ENCODE measurements around the gene SLC2A9. TPM values are rescaled to one million over a fixed set of nuclear protein-coding genes. Genes with fewer than 3 reads are reported as not detected.

SLC2A9 gene
- total RNA-seq, 1 donor from 2014 or later = 25.2 TPM

DNA sequence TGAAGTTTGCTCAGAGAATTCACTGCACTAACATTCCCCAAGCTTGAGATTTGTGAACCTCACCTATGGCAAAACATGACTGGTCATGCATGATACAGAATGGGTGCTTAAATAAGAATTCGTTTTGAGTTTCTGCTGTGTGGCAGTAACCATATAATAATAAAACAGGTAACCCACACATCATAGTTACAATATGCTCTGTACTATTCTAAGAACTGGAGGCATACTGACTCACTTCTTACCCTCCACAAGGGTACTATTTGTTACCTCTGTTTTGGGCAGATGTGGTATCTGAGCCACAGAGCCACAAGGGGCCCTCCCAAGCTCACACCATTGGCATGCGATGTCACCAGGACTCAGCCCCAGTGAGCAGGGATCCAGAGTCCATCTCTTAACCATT is 17.6 kb downstream of the SLC2A9 start:
- TF ChIP-seq, protein P1, sequence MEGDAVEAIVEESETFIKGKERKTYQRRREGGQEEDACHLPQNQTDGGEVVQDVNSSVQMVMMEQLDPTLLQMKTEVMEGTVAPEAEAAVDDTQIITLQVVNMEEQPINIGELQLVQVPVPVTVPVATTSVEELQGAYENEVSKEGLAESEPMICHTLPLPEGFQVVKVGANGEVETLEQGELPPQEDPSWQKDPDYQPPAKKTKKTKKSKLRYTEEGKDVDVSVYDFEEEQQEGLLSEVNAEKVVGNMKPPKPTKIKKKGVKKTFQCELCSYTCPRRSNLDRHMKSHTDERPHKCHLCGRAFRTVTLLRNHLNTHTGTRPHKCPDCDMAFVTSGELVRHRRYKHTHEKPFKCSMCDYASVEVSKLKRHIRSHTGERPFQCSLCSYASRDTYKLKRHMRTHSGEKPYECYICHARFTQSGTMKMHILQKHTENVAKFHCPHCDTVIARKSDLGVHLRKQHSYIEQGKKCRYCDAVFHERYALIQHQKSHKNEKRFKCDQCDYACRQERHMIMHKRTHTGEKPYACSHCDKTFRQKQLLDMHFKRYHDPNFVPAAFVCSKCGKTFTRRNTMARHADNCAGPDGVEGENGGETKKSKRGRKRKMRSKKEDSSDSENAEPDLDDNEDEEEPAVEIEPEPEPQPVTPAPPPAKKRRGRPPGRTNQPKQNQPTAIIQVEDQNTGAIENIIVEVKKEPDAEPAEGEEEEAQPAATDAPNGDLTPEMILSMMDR (IDR thresholded peaks at IDR 0.05) = no peak
- no peak overlapping the region for H3K27ac ChIP-seq
- intact Hi-C loops (cut with DNase I) = no loop called here

DNA sequence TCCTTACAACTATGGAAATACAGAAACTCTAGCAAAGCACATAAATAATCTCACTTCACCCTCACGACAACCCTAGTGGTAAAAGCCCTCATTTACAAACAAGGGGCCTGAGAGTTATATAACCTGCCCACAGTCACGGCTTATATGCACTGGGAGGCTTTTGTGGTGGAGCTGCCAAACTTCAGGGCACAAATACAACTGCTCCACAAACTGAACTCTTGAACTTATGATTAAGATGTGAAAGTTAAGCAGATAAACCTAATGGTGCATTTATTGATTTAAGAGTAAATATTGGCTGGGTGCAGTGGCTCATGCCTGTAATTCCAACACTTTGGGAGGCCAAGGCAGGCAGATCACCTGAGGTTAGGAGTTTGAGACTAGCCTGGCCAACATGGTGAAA is 19.0 kb downstream of the SLC2A9 start:
- ATAC-seq (no peak), DNase-seq (no peak)
- intact Hi-C loops (cut with DNase I) = no loop called here
- Histone ChIP-seq H3K27me3 (ENCODE audit: low read depth) (no peaks in the 10 kb centered on the region), H3K9me3 (no peaks in the 10 kb centered on the region), H3K4me1 (peaks cover 25% of the 10 kb centered on the region), H3K4me3 (no peak overlapping the region), H3K36me3 (no peaks in the 10 kb centered on the region), H3K27ac (no peak overlapping the region)
- TF ChIP-seq, protein P1 (IDR thresholded peaks at IDR 0.05) = no peak

More for the DNA sequence above, 17.6 kb downstream of the SLC2A9 start:
- DNase-seq = no peak
- Histone ChIP-seq H3K27me3 (ENCODE audit: low read depth) (no peaks in the 10 kb centered on the region), H3K9me3 (no peaks in the 10 kb centered on the region), H3K4me1 (peaks cover 35% of the 10 kb centered on the region), H3K36me3 (no peaks in the 10 kb centered on the region), H3K4me3 (no peak overlapping the region)
- no peak for ATAC-seq

DNA sequence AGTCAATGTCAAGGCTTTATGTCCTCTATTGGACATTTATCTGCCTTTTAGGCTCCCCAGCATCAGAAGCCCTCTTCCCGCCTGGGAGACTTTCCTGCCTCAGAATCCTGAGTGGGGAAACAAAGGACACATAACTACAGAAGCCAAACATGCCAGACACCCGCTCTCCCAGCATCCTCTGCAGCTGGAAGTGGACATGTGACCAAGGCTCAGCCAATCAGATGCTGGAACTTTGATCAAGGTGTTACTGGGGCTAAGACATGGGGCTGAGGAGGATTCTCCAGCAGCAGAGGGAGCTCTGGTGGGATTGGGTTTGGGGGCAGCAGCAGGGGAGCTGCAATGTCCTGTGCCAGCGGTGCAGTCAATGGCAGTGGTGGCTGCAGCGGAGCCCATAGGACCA is 19.5 kb downstream of the SLC2A9 start:
- Histone ChIP-seq H3K36me3 (no peaks in the 10 kb centered on the region), H3K27ac (no peak overlapping the region), H3K4me3 (no peak overlapping the region), H3K9me3 (no peaks in the 10 kb centered on the region), H3K27me3 (ENCODE audit: low read depth) (no peaks in the 10 kb centered on the region), H3K4me1 (peaks cover 23% of the 10 kb centered on the region)
- DNase-seq (no peak), ATAC-seq (no peak)
- TF ChIP-seq, protein P1 (IDR thresholded peaks at IDR 0.05) = no peak
- intact Hi-C loops (cut with DNase I) = no loop called here

DNA sequence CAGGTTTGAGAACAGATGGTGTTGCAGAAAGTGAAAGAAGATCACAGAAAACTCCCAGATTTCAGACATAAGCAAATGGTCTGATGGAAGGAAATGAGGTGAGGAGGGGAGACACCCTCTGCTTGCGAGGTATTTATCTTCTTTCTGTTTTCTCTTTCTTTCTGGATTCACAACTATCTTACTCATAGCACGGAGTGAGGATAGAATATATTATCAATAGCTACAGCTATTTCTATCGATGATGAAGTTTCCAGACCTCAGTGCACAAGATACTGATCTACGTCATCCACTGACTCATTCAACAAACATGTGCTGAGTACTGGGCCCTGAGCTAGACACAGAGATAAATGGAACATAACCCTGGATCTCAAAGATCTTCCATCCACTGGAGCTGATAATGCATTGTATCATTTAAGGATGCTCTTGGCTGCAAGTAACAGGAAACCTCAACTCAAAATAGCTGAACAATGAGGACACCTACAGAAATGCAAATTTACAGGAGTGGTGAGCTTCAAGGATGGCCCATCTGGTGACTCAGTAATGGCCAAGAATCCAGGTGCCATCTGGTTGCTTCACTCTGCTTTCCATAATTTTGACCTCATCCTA is 21.2 kb downstream of the SLC2A9 start:
- no peaks in the 10 kb centered on the region for H3K27me3 ChIP-seq (ENCODE audit: low read depth)
- ATAC-seq (no peak), DNase-seq (no peak)
- H3K4me3 ChIP-seq = no peak overlapping the region
- H3K27ac ChIP-seq = no peak overlapping the region
- TF ChIP-seq, protein P1 (IDR thresholded peaks at IDR 0.05) = no peak
- H3K4me1 ChIP-seq = peaks cover 6% of the 10 kb centered on the region
- intact Hi-C loops (cut with DNase I) = no loop called here
- no peaks in the 10 kb centered on the region for H3K36me3 ChIP-seq
- H3K9me3 ChIP-seq = no peaks in the 10 kb centered on the region

DNA sequence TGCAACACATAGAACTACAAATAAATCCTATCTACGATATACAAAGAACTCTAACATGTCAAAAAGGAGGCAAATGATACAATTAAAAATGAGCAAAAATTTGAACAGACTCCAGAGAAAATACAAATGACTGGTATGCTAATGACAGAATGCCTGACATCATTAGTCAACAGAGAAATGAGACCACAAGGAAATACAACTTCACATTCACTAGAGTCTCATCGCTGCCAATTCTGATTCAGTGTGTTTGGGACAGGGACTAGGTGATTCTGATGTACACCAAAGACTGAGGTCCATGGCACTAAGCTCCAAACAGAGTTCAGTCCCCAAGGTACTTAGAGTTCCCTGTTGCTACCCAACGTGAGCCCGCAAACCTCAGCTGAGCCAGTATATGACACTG is 23.4 kb downstream of the SLC2A9 start:
- H3K4me3 ChIP-seq = no peak overlapping the region
- no peak overlapping the region for H3K27ac ChIP-seq
- DNase-seq = no peak
- intact Hi-C loops (cut with DNase I) = no loop called here
- H3K4me1 ChIP-seq = peaks cover 3% of the 10 kb centered on the region
- TF ChIP-seq, protein P1 (IDR thresholded peaks at IDR 0.05) = no peak
- no peak for ATAC-seq
- no peaks in the 10 kb centered on the region for H3K9me3 ChIP-seq
- H3K36me3 ChIP-seq = no peaks in the 10 kb centered on the region
- H3K27me3 ChIP-seq (ENCODE audit: low read depth) = no peaks in the 10 kb centered on the region

All from lower lobe of right lung (tissue), 2 donors.